ENCODE measurements around the gene NKAPD1. TPM values are rescaled to one million over a fixed set of nuclear protein-coding genes. Genes with fewer than 3 reads are reported as not detected.
"Not testable (repeated sequence)": the region's sequence is repeated elsewhere in the genome, so short reads cannot be mapped to it uniquely, and the experiment has no call there.

The NKAPD1 gene
- total RNA-seq, 1 donor from 2014 or later: 20.6 TPM

DNA sequence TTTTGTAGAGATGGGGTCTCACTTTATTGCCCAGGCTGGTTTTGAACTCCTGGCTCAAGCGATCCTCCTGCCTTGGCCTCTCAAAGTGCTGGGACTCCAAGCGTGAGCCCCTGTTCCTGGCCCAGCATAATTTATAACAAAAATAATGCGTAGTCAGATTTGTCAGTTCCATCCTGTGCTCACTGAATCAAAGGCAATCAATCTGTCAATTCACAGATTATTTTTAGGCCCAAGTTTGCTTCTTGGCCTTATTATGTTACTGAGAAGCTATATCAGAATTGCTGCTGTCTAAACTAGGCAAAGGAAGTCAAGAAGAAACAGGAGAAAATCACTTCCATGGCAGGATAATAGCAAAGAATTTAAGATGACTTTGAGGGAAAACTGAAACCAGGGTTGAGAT lies 40.2 kb upstream of the NKAPD1 start:
- intact Hi-C loops (cut with DNase I): no loop called here
- Histone ChIP-seq H3K4me3 (no peak overlapping the region), H3K9me3 (no peaks in the 10 kb centered on the region), H3K27me3 (ENCODE audit: low read depth) (no peaks in the 10 kb centered on the region), H3K36me3 (peaks cover 92% of the 10 kb centered on the region), H3K27ac (no peak overlapping the region), H3K4me1 (no peaks in the 10 kb centered on the region)
- TF ChIP-seq, protein P1, sequence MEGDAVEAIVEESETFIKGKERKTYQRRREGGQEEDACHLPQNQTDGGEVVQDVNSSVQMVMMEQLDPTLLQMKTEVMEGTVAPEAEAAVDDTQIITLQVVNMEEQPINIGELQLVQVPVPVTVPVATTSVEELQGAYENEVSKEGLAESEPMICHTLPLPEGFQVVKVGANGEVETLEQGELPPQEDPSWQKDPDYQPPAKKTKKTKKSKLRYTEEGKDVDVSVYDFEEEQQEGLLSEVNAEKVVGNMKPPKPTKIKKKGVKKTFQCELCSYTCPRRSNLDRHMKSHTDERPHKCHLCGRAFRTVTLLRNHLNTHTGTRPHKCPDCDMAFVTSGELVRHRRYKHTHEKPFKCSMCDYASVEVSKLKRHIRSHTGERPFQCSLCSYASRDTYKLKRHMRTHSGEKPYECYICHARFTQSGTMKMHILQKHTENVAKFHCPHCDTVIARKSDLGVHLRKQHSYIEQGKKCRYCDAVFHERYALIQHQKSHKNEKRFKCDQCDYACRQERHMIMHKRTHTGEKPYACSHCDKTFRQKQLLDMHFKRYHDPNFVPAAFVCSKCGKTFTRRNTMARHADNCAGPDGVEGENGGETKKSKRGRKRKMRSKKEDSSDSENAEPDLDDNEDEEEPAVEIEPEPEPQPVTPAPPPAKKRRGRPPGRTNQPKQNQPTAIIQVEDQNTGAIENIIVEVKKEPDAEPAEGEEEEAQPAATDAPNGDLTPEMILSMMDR (IDR thresholded peaks at IDR 0.05): no peak
- no peak for DNase-seq
- no peak for ATAC-seq

DNA sequence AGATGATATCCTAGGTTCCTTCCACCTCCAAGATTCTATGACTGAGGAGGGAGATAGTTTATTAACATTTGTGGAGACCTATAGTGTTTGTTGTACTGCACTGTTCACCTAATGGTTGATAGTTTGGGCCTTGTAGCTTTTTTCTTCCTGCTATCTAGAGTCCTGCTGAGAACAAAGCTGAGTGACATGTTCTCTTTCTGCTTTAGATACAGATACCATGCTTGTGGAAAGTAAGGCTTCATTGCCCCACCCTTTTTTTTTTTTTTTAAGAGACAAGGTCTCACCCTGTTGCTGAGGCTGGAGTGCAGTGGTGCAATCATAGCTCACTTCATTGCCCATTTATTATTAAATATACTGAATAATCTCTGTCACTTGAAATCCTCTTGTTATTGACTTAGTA lies 36.6 kb upstream of the NKAPD1 start:
- no peak for DNase-seq
- Histone ChIP-seq H3K4me3 (no peak overlapping the region), H3K27ac (no peak overlapping the region), H3K4me1 (no peaks in the 10 kb centered on the region), H3K9me3 (no peaks in the 10 kb centered on the region), H3K27me3 (ENCODE audit: low read depth) (no peaks in the 10 kb centered on the region), H3K36me3 (peaks cover 80% of the 10 kb centered on the region)
- intact Hi-C loops (cut with DNase I): no loop called here
- TF ChIP-seq, protein P1 (IDR thresholded peaks at IDR 0.05): no peak
- no peak for ATAC-seq

DNA sequence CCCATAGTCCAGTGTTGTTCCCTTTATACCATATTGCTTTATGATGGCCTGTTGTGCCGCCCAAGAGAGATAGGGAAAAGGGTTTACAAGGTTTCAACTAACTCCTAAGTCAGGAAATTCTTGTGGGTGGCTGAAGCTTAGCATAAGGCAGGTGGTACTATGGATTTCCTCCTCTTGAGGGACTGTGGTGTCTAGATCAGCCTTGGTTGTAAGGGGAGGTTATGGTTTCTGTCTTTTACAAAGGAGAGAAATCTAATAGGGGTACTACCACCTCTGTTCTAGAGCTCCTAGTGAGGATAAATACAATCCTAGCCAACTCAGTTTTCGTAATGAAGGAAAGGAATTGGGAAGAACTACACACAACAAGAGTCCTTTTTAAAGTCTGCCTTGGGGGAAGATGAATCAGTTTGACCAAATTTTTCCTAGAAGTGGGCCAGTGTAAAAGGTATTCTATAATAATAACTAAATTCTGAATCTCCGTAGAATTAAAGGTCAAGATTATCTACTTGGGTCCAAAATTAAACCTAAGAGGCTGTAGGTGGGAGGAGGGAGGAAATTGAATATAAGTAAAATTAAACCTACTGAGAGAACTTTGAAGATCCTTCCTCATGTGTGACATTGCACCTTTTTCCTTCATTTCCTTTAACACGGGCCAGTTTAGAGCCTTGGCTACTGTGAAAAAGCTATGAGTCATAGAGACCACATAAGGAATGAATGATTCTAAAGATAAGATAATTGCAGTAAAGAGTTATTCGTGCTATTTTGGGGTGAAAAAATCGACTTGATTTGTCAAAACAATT lies 31.7 kb upstream of the NKAPD1 start:
- Histone ChIP-seq H3K4me3 (no peak overlapping the region), H3K4me1 (no peaks in the 10 kb centered on the region), H3K36me3 (peaks cover 86% of the 10 kb centered on the region), H3K9me3 (no peaks in the 10 kb centered on the region), H3K27me3 (ENCODE audit: low read depth) (no peaks in the 10 kb centered on the region), H3K27ac (no peak overlapping the region)
- intact Hi-C loops (cut with DNase I): no loop called here
- ATAC-seq (no peak), DNase-seq (no peak)
- TF ChIP-seq, protein P1 (IDR thresholded peaks at IDR 0.05): no peak

DNA sequence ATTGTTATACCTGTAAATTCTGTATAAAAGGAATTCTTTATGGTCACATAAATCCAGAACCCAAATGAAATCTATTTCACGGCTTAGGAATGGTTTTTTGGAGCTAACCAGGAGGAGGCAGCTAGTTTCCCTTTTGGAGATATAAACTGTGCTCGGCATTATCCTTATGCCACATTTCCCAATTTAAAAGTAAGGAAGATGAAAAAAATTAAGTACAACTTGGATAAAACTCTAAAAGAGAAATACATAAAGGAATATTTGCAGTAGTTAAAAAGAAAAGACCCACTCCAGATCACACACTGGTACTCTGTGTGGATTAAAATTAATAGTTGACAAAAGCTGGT lies 31.2 kb upstream of the NKAPD1 start:
- H3K27me3 ChIP-seq (ENCODE audit: low read depth): no peaks in the 10 kb centered on the region
- no peak overlapping the region for H3K27ac ChIP-seq
- DNase-seq (no peak), ATAC-seq (no peak)
- TF ChIP-seq, protein P1 (IDR thresholded peaks at IDR 0.05): no peak
- no peak overlapping the region for H3K4me3 ChIP-seq
- H3K36me3 ChIP-seq: peaks cover 83% of the 10 kb centered on the region
- H3K4me1 ChIP-seq: no peaks in the 10 kb centered on the region
- intact Hi-C loops (cut with DNase I): no loop called here
- no peaks in the 10 kb centered on the region for H3K9me3 ChIP-seq

DNA sequence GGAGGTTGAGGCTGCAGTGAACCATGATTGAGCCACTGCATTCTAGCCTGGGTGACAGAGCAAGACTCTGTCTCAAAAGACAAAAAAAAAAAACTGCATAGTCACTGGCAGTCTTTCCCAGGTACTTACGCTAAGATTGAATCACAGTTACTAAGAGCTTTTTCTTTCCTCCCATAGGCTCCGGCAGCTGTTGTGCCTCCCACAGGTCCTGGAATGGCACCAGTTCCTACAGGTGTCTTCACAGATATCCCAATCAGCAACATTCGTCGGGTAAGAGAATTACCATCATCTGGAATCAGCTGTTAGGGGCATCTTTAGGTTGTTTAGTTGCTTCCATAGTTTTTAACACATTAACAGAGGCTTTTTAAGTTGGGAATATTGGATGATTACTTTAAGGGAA lies 29.1 kb upstream of the NKAPD1 start:
- H3K27ac ChIP-seq: no peak overlapping the region
- ATAC-seq (no peak), DNase-seq (no peak)
- intact Hi-C loops (cut with DNase I): no loop called here
- H3K9me3 ChIP-seq: no peaks in the 10 kb centered on the region
- no peaks in the 10 kb centered on the region for H3K27me3 ChIP-seq (ENCODE audit: low read depth)
- TF ChIP-seq, protein P1 (IDR thresholded peaks at IDR 0.05): no peak
- peaks cover 79% of the 10 kb centered on the region for H3K36me3 ChIP-seq
- no peaks in the 10 kb centered on the region for H3K4me1 ChIP-seq
- H3K4me3 ChIP-seq: no peak overlapping the region

DNA sequence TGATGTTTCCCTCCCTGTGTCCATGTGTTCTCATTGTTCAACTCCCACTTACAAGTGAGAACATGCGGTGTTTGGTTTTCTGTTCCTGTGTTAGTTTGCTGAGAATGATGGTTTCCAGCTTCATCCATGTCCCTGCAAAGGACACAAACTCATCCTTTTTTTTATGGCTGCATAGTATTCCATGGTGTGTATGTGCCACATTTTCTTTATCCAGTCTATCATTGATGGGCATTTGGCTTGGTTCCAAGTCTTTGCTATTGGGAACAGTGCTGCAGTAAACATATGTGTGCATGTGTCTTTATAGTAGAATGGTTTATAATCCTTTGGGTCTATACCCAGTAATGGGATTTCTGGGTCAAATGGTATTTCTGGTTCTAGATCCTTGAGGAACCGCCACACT lies 27.5 kb upstream of the NKAPD1 start:
- H3K36me3 ChIP-seq: peaks cover 79% of the 10 kb centered on the region
- H3K4me3 ChIP-seq; H3K27me3 ChIP-seq (ENCODE audit: low read depth); H3K4me1 ChIP-seq; ATAC-seq; H3K27ac ChIP-seq; DNase-seq; intact Hi-C loops (cut with DNase I); H3K9me3 ChIP-seq: not testable (repeated sequence)

DNA sequence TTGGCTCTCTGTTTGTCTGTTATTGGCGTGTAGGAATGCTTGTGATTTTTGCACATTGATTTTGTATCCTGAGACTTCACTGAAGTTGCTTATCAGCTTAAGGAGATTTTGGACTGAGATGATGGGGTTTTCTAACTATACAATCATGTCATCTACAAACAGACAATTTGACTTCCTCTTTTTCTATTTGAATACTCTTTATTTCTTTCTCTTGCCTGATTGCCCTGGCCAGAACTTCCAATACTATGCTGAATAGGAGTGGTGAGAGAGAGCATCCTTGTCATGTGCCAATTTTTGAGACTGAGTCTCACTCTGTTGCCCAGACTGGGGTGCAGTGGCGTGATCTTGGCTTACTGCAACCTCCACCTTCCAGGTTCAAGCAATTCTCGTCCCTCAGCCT lies 25.8 kb upstream of the NKAPD1 start:
- peaks cover 88% of the 10 kb centered on the region for H3K36me3 ChIP-seq
- H3K4me1 ChIP-seq; H3K4me3 ChIP-seq; H3K27ac ChIP-seq; DNase-seq; intact Hi-C loops (cut with DNase I); H3K27me3 ChIP-seq (ENCODE audit: low read depth); H3K9me3 ChIP-seq; ATAC-seq: not testable (repeated sequence)
